Naive thymus-derived CD4-positive, alpha-beta T cell (primary cell): ENCODE results near the gene VRK3. TPM values are rescaled to one million over a fixed set of nuclear protein-coding genes. Genes with fewer than 3 reads are reported as not detected.

ENCODE experiments used
- ATAC-seq: fragments of 150-1000 bp; cut with Tn5 transposase; 2 replicates; pipeline ENCODE4 v1.10.0; 2021; ENCODE audit warnings: mild to moderate bottlenecking, moderate library complexity
- CTCF ChIA-PET: fragments of 350-600 bp; sonication (Branson Sonifier 250); formaldehyde crosslinking; loops from one replicate; lab custom pipeline; 2021; ENCODE audit warnings: antibody characterized with exemption; lab: Charles Lee
- POLR2A ChIA-PET: fragments of 350-600 bp; sonication (Branson Sonifier 250); formaldehyde crosslinking; loops from one replicate; lab custom pipeline; 2021; ENCODE audit warnings: antibody characterized with exemption, inconsistent platforms; lab: Charles Lee
- DNase-seq, 9 donors: peaks; one replicate each; pipeline versions ENCODE4 v3.0.0 to v3.0.0-alpha.2; 2020 to 2022; ENCODE audit warnings: mixed read lengths in 1 of 9
- H3K27ac ChIP-seq: one replicate; pipeline ENCODE4 v1.7.0; 2013; ENCODE audit warnings: mild to moderate bottlenecking, low read depth, low read length, moderate library complexity
- H3K27me3 ChIP-seq, 2 donors: one replicate each; pipeline ENCODE4 v1.7.0; 2013; ENCODE audit warnings: low read length in 2 of 2, mild to moderate bottlenecking in 2 of 2, moderate library complexity in 2 of 2; ENCODE audit not compliant: control insufficient read depth in 2 of 2, insufficient read depth in 2 of 2
- H3K36me3 ChIP-seq, 3 experiments: 1 replicate in 2 of 3; 2 replicates in 1 of 3; pipeline ENCODE4 v1.7.0; 2013; ENCODE audit warnings: low read length in 3 of 3, mild to moderate bottlenecking in 3 of 3, moderate library complexity in 1 of 3; ENCODE audit not compliant: insufficient read depth in 3 of 3, control insufficient read depth in 2 of 3
- H3K4me1 ChIP-seq, 2 donors: one replicate each; pipeline ENCODE4 v1.7.0; 2013; ENCODE audit warnings: low read length in 2 of 2, mild to moderate bottlenecking in 2 of 2, moderate library complexity in 1 of 2; ENCODE audit not compliant: control insufficient read depth in 2 of 2, insufficient read depth in 2 of 2
- H3K4me3 ChIP-seq: 2 replicates; pipeline ENCODE4 v1.7.0; 2013; ENCODE audit warnings: mild to moderate bottlenecking, low read length
- H3K9me3 ChIP-seq, 3 experiments: 1 replicate in 2 of 3; 2 replicates in 1 of 3; pipeline ENCODE4 v1.7.0; 2013; ENCODE audit warnings: low read length in 3 of 3; ENCODE audit not compliant: control insufficient read depth in 2 of 3
- H3K27ac Mint-ChIP-seq, 9 donors: one replicate each; pipeline ENCODE4 v1.8.0; 2020 to 2022; ENCODE audit warnings: mixed read lengths in 9 of 9, mild to moderate bottlenecking in 8 of 9, moderate library complexity in 5 of 9, inconsistent platforms in 2 of 9
- H3K27me3 Mint-ChIP-seq, 5 donors: one replicate each; pipeline ENCODE4 v1.8.0; 2021 to 2022; ENCODE audit warnings: mixed read lengths in 5 of 5, mild to moderate bottlenecking in 1 of 5
- H3K36me3 Mint-ChIP-seq, 5 donors: one replicate each; pipeline ENCODE4 v1.8.0; 2020 to 2022; ENCODE audit warnings: mixed read lengths in 5 of 5, mild to moderate bottlenecking in 3 of 5, inconsistent platforms in 1 of 5
- H3K4me1 Mint-ChIP-seq, 7 donors: one replicate each; pipeline ENCODE4 v1.8.0; 2020 to 2022; ENCODE audit warnings: mixed read lengths in 7 of 7, mild to moderate bottlenecking in 3 of 7, inconsistent platforms in 1 of 7
- H3K4me3 Mint-ChIP-seq, 10 donors: one replicate each; pipeline ENCODE4 v1.8.0; 2020 to 2022; ENCODE audit warnings: mild to moderate bottlenecking in 10 of 10, mixed read lengths in 10 of 10, moderate library complexity in 6 of 10, inconsistent platforms in 2 of 10
- H3K9me3 Mint-ChIP-seq, 11 donors: one replicate each; pipeline ENCODE4 v1.8.0; 2020 to 2022; ENCODE audit warnings: mixed read lengths in 11 of 11, mild to moderate bottlenecking in 4 of 11, inconsistent platforms in 1 of 11, moderate library complexity in 1 of 11
- intact Hi-C, 2 donors: fragments of 100-400 bp; cut with micrococcal nuclease; formaldehyde crosslinking; loops; one replicate each; pipeline ENCODE4 v1.15.1; 2023
- polyA plus RNA-seq, 2 donors: library from polyadenylated mRNA; unstranded; fragments of 300-500 nt; fragmentation: Illumina TruSeq; gene quantifications; one replicate each; pipeline ENCODE4 v1.2.3, GENCODE V29; 2021
- total RNA-seq, 6 experiments: library from RNA in 5 of 6; stranded (reverse) in 5 of 6; gene quantifications; 1 replicate in 5 of 6; 2 replicates in 1 of 6; pipeline ENCODE4 v1.2.3 and lab custom pipeline; 2021 to 2026

The VRK3 gene
- total and polyA plus RNA-seq, 7 experiments from 2014 or later, result 70.6 to 121 (median 84.7) TPM

DNA sequence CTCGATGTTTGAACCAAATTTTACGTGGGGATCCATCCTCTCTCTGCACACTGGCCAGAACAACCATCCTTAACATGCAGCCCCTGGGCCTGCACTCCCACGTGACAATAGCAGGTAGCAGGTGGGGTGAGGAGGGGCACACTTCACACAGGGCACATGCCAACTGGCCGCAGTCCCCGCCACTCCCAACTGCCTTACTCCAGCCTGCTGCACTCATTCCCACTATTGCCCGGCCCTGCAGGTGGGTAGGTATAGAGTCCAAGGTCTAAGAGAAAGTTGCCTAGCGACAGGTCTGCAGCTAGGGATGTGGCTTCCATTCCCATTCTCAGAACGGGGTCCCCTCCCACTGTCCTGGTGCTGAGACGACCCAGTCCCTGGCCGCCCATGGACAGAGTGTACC, 18.0 kb downstream of the VRK3 start:
- Mint-ChIP-seq H3K9me3 (no peaks in the 10 kb centered on the region), H3K4me3 (no peak overlapping the region), H3K4me1 (peaks cover 0 to 23% (median 0%) of the 10 kb centered on the region in 7 donors), H3K27ac (no peak overlapping the region), H3K27me3 (no peaks in the 10 kb centered on the region), H3K36me3 (peaks cover 0 to 44% (median 12%) of the 10 kb centered on the region in 5 donors)
- ChIA-PET CTCF (no interaction called here), POLR2A (no interaction called here)
- H3K36me3 ChIP-seq, result peaks cover 5 to 82% (median 16%) of the 10 kb centered on the region in 3 experiments
- no peaks in the 10 kb centered on the region for H3K27me3 ChIP-seq
- H3K4me1 ChIP-seq, result no peaks in the 10 kb centered on the region
- intact Hi-C loops, result no loop called here
- H3K9me3 ChIP-seq, result no peaks in the 10 kb centered on the region
- DNase-seq (no peak), ATAC-seq (no peak)
- no peak overlapping the region for H3K4me3 ChIP-seq
- no peak overlapping the region for H3K27ac ChIP-seq

DNA sequence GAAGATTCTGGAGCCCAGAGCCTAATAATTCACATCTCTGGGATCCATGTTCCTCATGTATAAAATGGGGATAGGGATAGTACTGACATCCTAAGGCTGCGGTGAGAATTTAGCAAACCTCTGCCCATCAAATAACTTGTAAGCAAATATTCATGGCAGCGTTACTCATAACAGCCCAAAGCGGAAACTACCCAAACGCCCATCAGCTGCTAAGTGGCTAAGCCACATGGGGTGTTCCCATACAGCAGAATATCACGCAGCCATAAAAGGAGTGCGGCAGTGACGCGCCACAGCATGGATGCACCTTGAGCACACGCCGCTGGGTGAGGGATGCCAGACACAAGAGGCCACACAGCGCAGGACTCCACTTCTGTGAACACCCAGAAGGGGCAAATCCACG, 19.7 kb downstream of the VRK3 start:
- peaks cover 0 to 49% (median 12%) of the 10 kb centered on the region in 5 donors for H3K36me3 Mint-ChIP-seq
- no peaks in the 10 kb centered on the region for H3K9me3 Mint-ChIP-seq
- no peak overlapping the region for H3K27ac Mint-ChIP-seq
- peaks cover 0 to 23% (median 0%) of the 10 kb centered on the region in 7 donors for H3K4me1 Mint-ChIP-seq
- H3K36me3 ChIP-seq, result peaks cover 6 to 88% (median 13%) of the 10 kb centered on the region in 3 experiments
- no peak for DNase-seq
- H3K27ac ChIP-seq, result no peak overlapping the region
- H3K4me3 Mint-ChIP-seq, result no peak overlapping the region
- no peaks in the 10 kb centered on the region for H3K27me3 ChIP-seq
- peak; percentile 36 for ATAC-seq
- ChIA-PET POLR2A (no interaction called here), CTCF (no interaction called here)
- no peaks in the 10 kb centered on the region for H3K27me3 Mint-ChIP-seq
- H3K4me1 ChIP-seq, result no peaks in the 10 kb centered on the region
- intact Hi-C loops, result no loop called here
- H3K4me3 ChIP-seq, result no peak overlapping the region
- no peaks in the 10 kb centered on the region for H3K9me3 ChIP-seq

GRCh38 chr19:50003810-50004419, 21.3 kb downstream of the VRK3 start:
- H3K27ac ChIP-seq, result no peak overlapping the region
- ChIA-PET POLR2A (no interaction called here), CTCF (no interaction called here)
- intact Hi-C loops, result no loop called here
- H3K4me3 ChIP-seq, result no peak overlapping the region
- Mint-ChIP-seq H3K36me3 (peaks cover 0 to 57% (median 12%) of the 10 kb centered on the region in 5 donors), H3K4me3 (peak overlapping the region in 1 of 10 donors; percentile 70), H3K27ac (peak overlapping the region in 4 of 9 donors; percentile 7 to 61 (median 37)), H3K9me3 (no peaks in the 10 kb centered on the region), H3K27me3 (no peaks in the 10 kb centered on the region), H3K4me1 (peaks cover 0 to 23% (median 0%) of the 10 kb centered on the region in 7 donors)
- no peaks in the 10 kb centered on the region for H3K9me3 ChIP-seq
- peak in 1 of 9 donors; percentile 56 for DNase-seq
- H3K27me3 ChIP-seq, result no peaks in the 10 kb centered on the region
- no peaks in the 10 kb centered on the region for H3K4me1 ChIP-seq
- H3K36me3 ChIP-seq, result peaks cover 13 to 93% (median 20%) of the 10 kb centered on the region in 3 experiments
- ATAC-seq, result peak; percentile 68

- ChIA-PET POLR2A (no interaction called here), CTCF (no interaction called here)
- no peak for DNase-seq
- H3K27ac Mint-ChIP-seq, result no peak overlapping the region
- H3K9me3 Mint-ChIP-seq, result no peaks in the 10 kb centered on the region
- ATAC-seq, result peak; percentile 50
- peaks cover 13 to 93% (median 21%) of the 10 kb centered on the region in 3 experiments for H3K36me3 ChIP-seq
- H3K27me3 Mint-ChIP-seq, result no peaks in the 10 kb centered on the region
- H3K4me3 Mint-ChIP-seq, result no peak overlapping the region
- H3K4me3 ChIP-seq, result no peak overlapping the region
- no peaks in the 10 kb centered on the region for H3K9me3 ChIP-seq
- peaks cover 0 to 23% (median 0%) of the 10 kb centered on the region in 7 donors for H3K4me1 Mint-ChIP-seq
- H3K27me3 ChIP-seq, result no peaks in the 10 kb centered on the region
- no peak overlapping the region for H3K27ac ChIP-seq
- intact Hi-C loops, result no loop called here
- H3K4me1 ChIP-seq, result no peaks in the 10 kb centered on the region
- peaks cover 0 to 52% (median 12%) of the 10 kb centered on the region in 5 donors for H3K36me3 Mint-ChIP-seq
These were observed 21.9 kb downstream of the VRK3 start for GRCh38 chr19:50003254-50003788.

DNA sequence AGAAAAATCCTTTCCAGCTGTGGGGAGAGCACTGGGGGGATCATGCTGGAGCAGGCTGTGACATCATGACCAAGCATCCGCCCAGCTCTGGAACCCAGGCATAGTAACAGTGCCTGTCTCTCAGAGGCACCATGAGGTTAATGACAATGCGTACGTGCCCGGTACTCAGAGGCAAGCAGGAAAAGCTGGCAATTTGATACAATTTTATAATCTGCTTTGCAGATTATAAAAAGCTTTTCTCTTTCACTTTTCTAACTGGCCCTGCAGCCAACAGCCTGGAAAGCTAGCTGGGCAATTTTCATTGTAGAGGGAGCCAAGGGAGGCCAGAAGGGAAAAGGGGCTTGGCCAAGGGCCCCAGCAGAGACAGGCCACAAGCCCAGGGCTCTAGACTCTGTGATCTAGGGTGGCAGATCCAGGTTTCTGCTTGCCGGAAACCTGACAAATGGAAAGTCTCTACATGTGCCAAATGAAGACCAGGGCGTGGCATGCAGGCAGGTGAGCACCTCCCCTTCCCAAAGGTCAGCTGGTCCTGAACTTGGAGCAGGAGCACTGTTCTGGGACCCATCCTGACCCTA, 22.7 kb downstream of the VRK3 start:
- Mint-ChIP-seq H3K27ac (peak overlapping the region in 1 of 9 donors; percentile 17), H3K4me1 (peaks cover 0 to 25% (median 0%) of the 10 kb centered on the region in 7 donors), H3K4me3 (no peak overlapping the region), H3K36me3 (peaks cover 5 to 51% (median 11%) of the 10 kb centered on the region in 5 donors), H3K9me3 (no peaks in the 10 kb centered on the region), H3K27me3 (no peaks in the 10 kb centered on the region)
- Histone ChIP-seq H3K36me3 (peaks cover 9 to 85% (median 21%) of the 10 kb centered on the region in 3 experiments), H3K4me3 (no peak overlapping the region), H3K4me1 (no peaks in the 10 kb centered on the region), H3K9me3 (no peaks in the 10 kb centered on the region), H3K27me3 (no peaks in the 10 kb centered on the region), H3K27ac (no peak overlapping the region)
- ChIA-PET POLR2A (no interaction called here), CTCF (no interaction called here)
- DNase-seq, result no peak
- intact Hi-C loops, result no loop called here
- no peak for ATAC-seq

DNA sequence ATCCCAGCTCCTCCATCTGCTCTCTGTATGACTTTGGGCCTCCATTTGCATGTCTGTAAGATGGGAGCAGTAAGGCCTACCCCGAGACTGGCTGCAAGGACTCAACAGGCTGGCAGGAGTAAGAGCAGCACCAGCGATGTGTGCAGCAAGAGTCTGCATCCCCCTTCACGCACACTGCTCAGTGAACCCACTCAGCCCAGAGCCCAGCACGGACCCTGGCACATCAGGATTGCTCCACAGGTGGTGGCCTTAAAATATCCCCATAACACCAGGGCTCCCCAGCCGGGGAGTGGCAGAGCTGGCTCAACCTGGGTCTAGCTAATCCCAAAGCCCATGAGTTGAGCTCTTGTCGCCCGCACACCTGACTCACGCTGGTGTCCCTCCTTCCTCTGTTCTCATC, 23.4 kb downstream of the VRK3 start:
- Histone ChIP-seq H3K9me3 (no peaks in the 10 kb centered on the region), H3K27me3 (no peaks in the 10 kb centered on the region), H3K27ac (no peak overlapping the region), H3K4me1 (no peaks in the 10 kb centered on the region), H3K36me3 (peaks cover 9 to 84% (median 21%) of the 10 kb centered on the region in 3 experiments), H3K4me3 (no peak overlapping the region)
- ChIA-PET CTCF (no interaction called here), POLR2A (no interaction called here)
- Mint-ChIP-seq H3K9me3 (no peaks in the 10 kb centered on the region), H3K36me3 (peaks cover 4 to 46% (median 8%) of the 10 kb centered on the region in 5 donors), H3K4me3 (no peak overlapping the region), H3K27ac (no peak overlapping the region), H3K27me3 (no peaks in the 10 kb centered on the region), H3K4me1 (peaks cover 0 to 25% (median 0%) of the 10 kb centered on the region in 7 donors)
- intact Hi-C loops, result no loop called here
- no peak for DNase-seq
- no peak for ATAC-seq
